Muscle of back (tissue), 11 donors: ENCODE measurements around the gene P2RY8. TPM values are rescaled to one million over a fixed set of nuclear protein-coding genes. Genes with fewer than 3 reads are reported as not detected.
"Not testable (repeated sequence)": the region's sequence is repeated elsewhere in the genome, so short reads cannot be mapped to it uniquely, and the experiment has no call there.

Experiments
- DNase-seq, 3 donors: peaks; one replicate each; pipeline versions ENCODE4 v3.0.0 to v3.0.0-alpha.2; 2013
- polyA plus RNA-seq, 10 donors: library from polyadenylated mRNA; unstranded; fragments of 120-200 nt; gene quantifications; one replicate each; pipeline ENCODE4 v1.2.1, GENCODE V29; 2013; ENCODE audit not compliant: insufficient read length in 10 of 10

The P2RY8 gene
- polyA plus RNA-seq, 10 donors = 0.17 to 5.1 (median 1.0) TPM

- DNase-seq = not testable (repeated sequence)
Measured at GRCh38 chrX:1446984-1447968, 89.7 kb downstream of the P2RY8 start.

GRCh38 chrX:1444561-1445500 is 92.2 kb downstream of the P2RY8 start:
- no peak for DNase-seq

- DNase-seq = no peak
Measured at GRCh38 chrX:1443496-1444075, 93.4 kb downstream of the P2RY8 start.

GRCh38 chrX:1442724-1443367 is 94.1 kb downstream of the P2RY8 start:
- no peak for DNase-seq

- DNase-seq = no peak
Measured at GRCh38 chrX:1442016-1442665, 94.8 kb downstream of the P2RY8 start.

GRCh38 chrX:1440506-1440905 is 96.5 kb downstream of the P2RY8 start:
- DNase-seq = no peak

GRCh38 chrX:1435241-1435895 is 101.6 kb downstream of the P2RY8 start:
- no peak for DNase-seq

GRCh38 chrX:1434871-1435240 is 102.1 kb downstream of the P2RY8 start:
- no peak for DNase-seq

- no peak for DNase-seq
Measured at GRCh38 chrX:1433646-1434357, 103.2 kb downstream of the P2RY8 start.

- no peak for DNase-seq
Measured at GRCh38 chrX:1430451-1430850, 106.5 kb downstream of the P2RY8 start.

GRCh38 chrX:1427756-1428155 is 109.2 kb downstream of the P2RY8 start:
- no peak for DNase-seq

GRCh38 chrX:1426321-1426720 is 110.7 kb downstream of the P2RY8 start:
- not testable (repeated sequence) for DNase-seq

- DNase-seq = no peak
Measured at GRCh38 chrX:1425381-1425780, 111.6 kb downstream of the P2RY8 start.

GRCh38 chrX:1424147-1424851 is 112.7 kb downstream of the P2RY8 start:
- no peak for DNase-seq

GRCh38 chrX:1423215-1423614 is 113.8 kb downstream of the P2RY8 start:
- no peak for DNase-seq

- no peak for DNase-seq
Measured at GRCh38 chrX:1422135-1422465, 114.9 kb downstream of the P2RY8 start.

- DNase-seq = no peak
Measured at GRCh38 chrX:1421433-1422134, 115.4 kb downstream of the P2RY8 start.

- no peak for DNase-seq
Measured at GRCh38 chrX:1420371-1420770, 116.6 kb downstream of the P2RY8 start.
